Fibroblast of villous mesenchyme (primary cell): Measurements from ENCODE around the gene NUP37. TPM values are rescaled to one million over a fixed set of nuclear protein-coding genes. Genes with fewer than 3 reads are reported as not detected.

Experiments used
- DNase-seq: peaks from one replicate; pipeline ENCODE4 v3.0.0-alpha.2; 2010; ENCODE audit warnings: low read depth
- H3K4me3 ChIP-seq: 2 replicates; pipeline ENCODE4 v1.5.1; 2011; ENCODE audit warnings: low read depth, mild to moderate bottlenecking, low read length
- CTCF ChIP-seq: IDR thresholded peaks from 2 replicates; pipeline ENCODE4 v1.5.1; 2012; ENCODE audit warnings: low read depth, mild to moderate bottlenecking, low read length; ENCODE audit not compliant: insufficient read depth
- total RNA-seq: library from RNA; depleted of rRNA; stranded (reverse); fragments of >200 nt; gene quantifications from 2 replicates; pipeline ENCODE4 v1.2.3, GENCODE V29; 2012

The NUP37 gene
- total RNA-seq, 1 donor = 39.3 TPM

GRCh38 chr12:102043928-102044327 is 76.0 kb downstream of the NUP37 start:
- DNase-seq = no peak
- no peak for TF ChIP-seq CTCF
- no peak overlapping the region for H3K4me3 ChIP-seq

GRCh38 chr12:102033991-102034745 is 85.7 kb downstream of the NUP37 start:
- DNase-seq = no peak
- H3K4me3 ChIP-seq = no peak overlapping the region
- TF ChIP-seq CTCF = no peak

- DNase-seq = no peak
- no peak for TF ChIP-seq CTCF
- no peak overlapping the region for H3K4me3 ChIP-seq
Measured at GRCh38 chr12:102031852-102032251, 88.1 kb downstream of the NUP37 start.

- DNase-seq = no peak
- TF ChIP-seq CTCF = no peak
- H3K4me3 ChIP-seq = no peak overlapping the region
Measured at GRCh38 chr12:102029141-102029540, 90.8 kb downstream of the NUP37 start.

GRCh38 chr12:102026728-102027127 is 93.2 kb downstream of the NUP37 start:
- no peak for TF ChIP-seq CTCF
- DNase-seq = no peak
- H3K4me3 ChIP-seq = no peak overlapping the region

- DNase-seq = no peak
- no peak for TF ChIP-seq CTCF
- H3K4me3 ChIP-seq = no peak overlapping the region
Measured at GRCh38 chr12:102024765-102025164, 95.1 kb downstream of the NUP37 start.
